Stimulated activated naive B cell treated with anti-CD40 and anti-IgM and Interleukin-4, amounts not matched to agents 10 μg/mL and 1 μg/mL and 100 μg/mL, for 72 hours (primary cell): Measurements from ENCODE around the gene NMRK2.
"Not testable (repeated sequence)": the region's sequence is repeated elsewhere in the genome, so short reads cannot be mapped to it uniquely, and the experiment has no call there.

Experiments
- ATAC-seq, 2 donors: fragments of 150-1000 bp; cut with Tn5 transposase; replicated peaks; 2 replicates each; pipeline ENCODE4 v1.10.0; 2021; ENCODE audit warnings: moderate library complexity in 1 of 2
- DNase-seq: peaks from one replicate; pipeline ENCODE4 v3.0.0; 2021
- H3K27ac Mint-ChIP-seq: one replicate; pipeline ENCODE4 v1.8.0; 2022; ENCODE audit warnings: mild to moderate bottlenecking, mixed read lengths
- H3K27me3 Mint-ChIP-seq, 2 donors: one replicate each; pipeline ENCODE4 v1.8.0; 2022; ENCODE audit warnings: mixed read lengths in 2 of 2
- H3K36me3 Mint-ChIP-seq, 2 donors: one replicate each; pipeline ENCODE4 v1.8.0; 2022; ENCODE audit warnings: mixed read lengths in 2 of 2, mild to moderate bottlenecking in 1 of 2
- H3K4me1 Mint-ChIP-seq, 2 donors: one replicate each; pipeline ENCODE4 v1.8.0; 2022; ENCODE audit warnings: mixed read lengths in 2 of 2, mild to moderate bottlenecking in 1 of 2
- H3K4me3 Mint-ChIP-seq, 2 donors: one replicate each; pipeline ENCODE4 v1.8.0; 2022; ENCODE audit warnings: mild to moderate bottlenecking in 2 of 2, mixed read lengths in 2 of 2, moderate library complexity in 1 of 2
- H3K9me3 Mint-ChIP-seq, 2 donors: one replicate each; pipeline ENCODE4 v1.8.0; 2022; ENCODE audit warnings: mixed read lengths in 2 of 2, mild to moderate bottlenecking in 1 of 2

NMRK2 gene

DNA sequence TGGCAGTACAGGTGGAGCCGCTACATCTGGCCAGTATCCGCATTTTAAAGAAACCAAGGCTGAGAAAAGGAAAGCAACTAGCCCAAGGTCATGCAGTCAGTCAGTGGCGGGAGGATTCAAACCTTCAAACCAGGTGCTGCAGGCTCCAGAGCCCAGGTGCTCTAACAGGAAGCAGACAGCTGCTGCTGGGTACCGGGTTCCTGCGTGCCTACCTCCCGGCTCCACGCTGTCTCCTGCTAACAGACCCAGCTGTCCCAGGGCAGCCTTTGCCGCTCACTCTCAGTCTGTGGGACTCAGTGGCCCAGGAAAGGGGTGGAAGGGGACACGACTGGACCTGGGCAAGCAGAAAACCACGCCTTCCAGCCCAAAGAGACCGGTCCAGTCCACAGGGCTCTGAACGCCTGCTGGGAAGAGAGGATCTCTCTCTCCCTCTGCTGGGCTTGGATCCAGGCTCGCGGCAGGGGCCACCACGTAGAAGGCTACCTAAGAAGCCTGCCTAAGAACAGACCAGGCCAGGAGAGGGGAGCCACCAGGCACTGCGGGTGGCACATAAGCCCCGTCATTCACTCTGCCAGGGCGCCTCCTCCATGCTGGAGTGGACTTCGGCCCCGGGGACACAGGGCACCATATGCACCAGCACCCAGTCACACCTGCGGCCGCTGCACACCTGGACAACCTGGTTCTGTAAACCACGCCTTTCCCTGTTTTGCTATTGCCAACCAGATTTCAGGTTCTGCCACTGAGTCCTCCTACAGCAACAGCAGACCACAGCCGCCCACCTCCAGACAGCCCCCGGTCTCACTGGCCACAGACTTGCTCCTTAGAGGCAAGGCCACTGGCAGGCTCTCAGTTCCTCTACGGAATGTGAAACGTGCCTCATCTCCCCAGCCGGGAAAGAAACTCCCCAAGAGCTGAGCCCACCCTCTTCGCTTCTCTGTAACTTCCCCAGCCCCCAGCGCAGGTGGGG, 33.5 kb downstream of the NMRK2 start:
- H3K36me3 Mint-ChIP-seq = peaks cover 29 to 48% of the 10 kb centered on the region in 2 donors
- no peaks in the 10 kb centered on the region for H3K27me3 Mint-ChIP-seq
- no peak for ATAC-seq
- peaks cover 16 to 37% of the 10 kb centered on the region in 2 donors for H3K4me1 Mint-ChIP-seq
- H3K9me3 Mint-ChIP-seq = no peaks in the 10 kb centered on the region
- DNase-seq = no peak
- no peak overlapping the region for H3K4me3 Mint-ChIP-seq
- no peak overlapping the region for H3K27ac Mint-ChIP-seq

DNA sequence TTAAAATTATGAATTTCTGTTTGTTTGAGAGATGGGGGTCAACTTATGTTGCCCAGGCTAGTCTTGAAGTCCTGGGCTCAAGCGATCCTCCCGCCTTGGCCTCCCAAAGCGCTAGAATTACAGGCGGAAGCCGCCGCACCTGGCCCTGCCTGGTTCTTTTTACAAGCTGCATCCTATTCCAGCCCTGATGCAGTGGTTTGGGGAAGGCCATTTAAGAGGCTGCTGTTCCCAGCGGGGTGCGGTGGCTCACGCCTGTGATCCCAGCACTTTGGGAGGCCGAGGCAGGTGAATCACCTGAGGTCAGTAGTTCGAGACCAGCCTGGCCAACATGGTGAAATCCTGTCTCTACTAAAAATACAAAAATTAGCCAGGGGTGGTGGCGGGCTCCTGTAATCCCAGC, 35.1 kb downstream of the NMRK2 start:
- not testable (repeated sequence) for H3K9me3 Mint-ChIP-seq, DNase-seq, H3K27me3 Mint-ChIP-seq, ATAC-seq, H3K27ac Mint-ChIP-seq, H3K4me3 Mint-ChIP-seq
- peaks cover 17 to 39% of the 10 kb centered on the region in 2 donors for H3K4me1 Mint-ChIP-seq
- H3K36me3 Mint-ChIP-seq = peaks cover 23 to 39% of the 10 kb centered on the region in 2 donors

DNA sequence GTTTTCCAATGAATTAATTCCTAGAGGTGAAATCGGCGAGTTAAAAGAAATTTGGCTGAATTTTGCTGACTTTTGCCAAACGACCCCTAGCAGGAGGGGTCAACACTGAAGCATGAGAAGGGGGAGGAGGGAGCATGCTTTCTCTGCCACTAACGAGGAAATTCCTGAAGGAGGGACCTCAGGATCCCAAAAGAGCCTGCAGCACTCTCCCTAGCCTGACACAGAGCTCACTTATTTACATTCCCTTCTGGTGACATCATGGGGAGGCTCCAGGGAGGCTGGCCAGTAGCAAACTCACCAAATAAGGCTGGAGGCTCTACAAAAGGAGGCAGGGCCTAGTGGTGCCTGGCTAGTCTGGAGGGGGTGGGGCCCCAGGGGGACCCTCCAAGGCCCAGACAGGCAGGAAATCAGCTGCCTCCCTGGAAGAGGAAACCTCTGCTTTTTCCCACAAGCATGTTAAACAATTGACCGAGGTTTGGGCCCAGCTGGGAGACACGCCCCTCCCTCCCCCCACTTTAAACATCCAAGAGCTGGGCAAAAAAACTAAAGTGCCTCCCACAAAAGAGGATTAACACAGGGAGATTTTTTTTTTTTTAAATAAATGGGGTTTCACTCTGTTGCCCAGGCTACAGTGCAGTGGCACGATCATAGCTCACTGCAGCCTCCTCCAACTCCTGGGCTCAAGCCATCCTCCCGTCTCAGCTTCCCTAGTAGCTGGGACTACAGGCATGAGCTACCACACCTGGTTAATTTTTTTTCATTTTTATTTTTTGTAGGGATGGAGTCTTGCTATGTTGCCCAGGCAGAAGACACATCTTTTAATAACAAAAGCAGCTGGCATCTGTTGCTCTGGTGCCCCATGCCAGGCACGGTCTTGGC, 35.9 kb downstream of the NMRK2 start:
- no peak for ATAC-seq
- peak overlapping the region; percentile 97 to 98 for H3K4me3 Mint-ChIP-seq
- no peak for DNase-seq
- H3K27ac Mint-ChIP-seq = no peak overlapping the region
- no peaks in the 10 kb centered on the region for H3K9me3 Mint-ChIP-seq
- H3K36me3 Mint-ChIP-seq = peaks cover 15 to 31% of the 10 kb centered on the region in 2 donors
- peaks cover 17 to 39% of the 10 kb centered on the region in 2 donors for H3K4me1 Mint-ChIP-seq
- no peaks in the 10 kb centered on the region for H3K27me3 Mint-ChIP-seq

DNA sequence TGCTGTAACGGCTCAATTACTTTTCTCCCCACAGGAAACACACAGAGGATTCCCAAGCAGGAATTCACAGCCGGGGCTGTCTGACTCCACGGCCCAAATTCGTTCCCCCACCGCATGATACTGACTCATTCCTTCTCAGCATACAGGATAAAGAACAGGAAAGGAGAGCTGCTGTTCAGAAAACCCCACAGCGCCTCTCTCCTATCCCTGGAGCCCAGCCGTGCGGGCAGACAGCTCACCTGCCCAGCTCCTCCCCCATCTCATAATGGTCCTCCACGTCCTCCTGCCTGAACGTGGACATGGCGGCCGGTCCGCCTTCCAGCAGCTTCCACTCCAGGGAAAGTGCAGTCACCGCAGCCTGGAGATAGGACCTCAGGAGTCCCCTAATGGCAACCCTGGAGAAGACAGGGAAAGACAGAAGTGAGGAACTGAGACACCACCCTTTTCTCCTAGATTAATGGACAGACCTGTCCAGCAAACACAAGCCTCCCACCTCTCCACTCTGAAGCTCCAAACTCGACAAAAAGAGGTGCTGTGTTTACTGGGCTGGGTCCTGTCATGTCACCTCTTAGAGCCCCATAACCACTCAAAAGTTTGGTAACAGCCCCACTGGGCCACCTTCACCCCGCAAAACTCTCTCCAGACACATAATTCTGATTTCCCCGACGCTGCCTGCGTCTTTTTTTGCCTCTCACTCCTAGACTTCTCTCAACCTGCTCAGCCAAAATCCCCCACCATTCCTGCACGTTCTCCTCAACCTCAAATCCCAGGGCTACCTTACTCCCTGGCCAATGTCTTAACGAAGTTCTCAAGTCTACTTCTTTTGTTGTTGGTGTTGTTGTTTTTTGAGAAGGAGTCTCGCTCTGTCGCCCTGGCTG, 36.8 kb downstream of the NMRK2 start:
- peak overlapping the region; percentile 97 to 98 for H3K4me3 Mint-ChIP-seq
- peaks cover 17 to 39% of the 10 kb centered on the region in 2 donors for H3K4me1 Mint-ChIP-seq
- H3K9me3 Mint-ChIP-seq = no peaks in the 10 kb centered on the region
- ATAC-seq (no peak), DNase-seq (no peak)
- peak overlapping the region; percentile 56 for H3K27ac Mint-ChIP-seq
- no peaks in the 10 kb centered on the region for H3K27me3 Mint-ChIP-seq
- H3K36me3 Mint-ChIP-seq = peaks cover 13 to 28% of the 10 kb centered on the region in 2 donors

DNA sequence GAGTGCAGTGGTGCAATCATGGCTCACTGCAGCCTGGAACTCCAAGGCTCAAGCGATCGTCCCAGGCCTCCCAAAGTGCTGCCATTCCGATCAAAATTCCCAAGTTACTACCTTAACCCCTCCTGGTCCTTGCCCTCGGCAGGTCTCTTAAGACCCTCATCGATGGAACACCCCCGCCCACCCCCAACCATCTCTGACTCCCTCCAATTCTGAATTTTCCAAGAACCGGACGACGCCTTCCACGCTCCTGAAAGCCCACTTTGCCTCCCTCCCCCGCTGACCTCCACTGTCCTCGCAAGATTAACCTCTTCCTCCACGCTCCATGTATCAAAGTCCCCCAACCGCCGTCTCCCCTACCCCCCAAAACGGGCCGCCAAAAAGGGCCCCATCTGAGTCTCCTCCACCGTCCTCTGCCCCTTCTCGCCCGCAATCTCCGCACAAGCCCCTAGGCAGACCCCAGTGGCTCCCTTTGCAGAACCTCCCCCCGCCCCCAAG, 37.5 kb downstream of the NMRK2 start:
- peak overlapping the region; percentile 97 to 98 for H3K4me3 Mint-ChIP-seq
- ATAC-seq (peak in 1 of 2 donors; percentile 10), DNase-seq (no peak)
- peaks cover 10 to 23% of the 10 kb centered on the region in 2 donors for H3K36me3 Mint-ChIP-seq
- no peaks in the 10 kb centered on the region for H3K9me3 Mint-ChIP-seq
- peak overlapping the region; percentile 56 for H3K27ac Mint-ChIP-seq
- no peaks in the 10 kb centered on the region for H3K27me3 Mint-ChIP-seq
- peaks cover 17 to 39% of the 10 kb centered on the region in 2 donors for H3K4me1 Mint-ChIP-seq

DNA sequence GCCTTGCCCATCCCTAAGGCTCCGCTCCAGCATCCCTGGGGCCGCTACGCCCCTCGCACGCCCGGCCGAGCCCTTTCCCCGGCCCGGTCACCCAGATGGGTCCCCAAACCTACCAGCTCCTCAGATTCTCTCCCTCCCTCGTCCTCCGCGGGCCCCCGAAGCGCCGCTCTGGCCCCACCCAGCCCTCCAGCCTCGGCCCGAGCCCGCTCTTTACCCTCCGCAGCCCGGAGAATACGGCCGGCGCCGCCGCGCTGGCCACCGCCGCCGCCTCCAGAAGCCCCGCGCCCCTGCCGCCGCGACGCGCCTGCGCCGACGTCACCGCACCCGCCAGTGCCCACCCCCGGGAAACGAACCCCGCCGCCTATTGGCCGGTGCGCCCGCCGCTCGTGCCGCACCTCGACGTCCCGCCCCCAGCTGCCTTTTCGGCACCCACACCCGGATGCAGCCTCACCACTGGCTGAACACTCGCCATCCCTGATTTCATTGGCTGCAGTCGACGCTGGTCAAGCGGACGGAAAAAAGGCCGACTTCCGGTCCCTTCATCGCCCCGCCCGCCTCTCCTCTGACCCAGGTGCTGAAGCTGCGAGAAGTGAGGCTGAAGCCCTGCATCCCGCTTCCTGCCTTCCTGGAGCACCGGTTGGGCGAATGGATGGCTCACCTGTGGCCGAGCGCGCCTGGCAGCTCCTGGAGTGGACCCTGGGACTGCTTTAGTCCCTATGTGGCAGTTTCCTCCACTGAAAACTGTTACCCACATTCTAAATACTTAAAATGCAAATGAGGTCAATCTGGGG, 38.1 kb downstream of the NMRK2 start, which contains the start of gene DAPK3:
Gene DAPK3 (minus strand): TSS at position 292 of the 791 bp plus-strand sequence. CDS start 1,364 bp downstream, outside the sequence.
- DNase-seq (peak; percentile 95), ATAC-seq (peak; percentile 93 to 95)
- H3K9me3 Mint-ChIP-seq = no peaks in the 10 kb centered on the region
- peak within 1 kb of the TSS; percentile 97 to 98 for H3K4me3 Mint-ChIP-seq
- H3K4me1 Mint-ChIP-seq = peaks cover 18 to 43% of the 10 kb centered on the region in 2 donors
- peak within 1 kb of the TSS; percentile 56 for H3K27ac Mint-ChIP-seq
- H3K27me3 Mint-ChIP-seq = no peaks in the 10 kb centered on the region
- H3K36me3 Mint-ChIP-seq = peaks cover 14 to 28% of the 10 kb centered on the region in 2 donors

DNA sequence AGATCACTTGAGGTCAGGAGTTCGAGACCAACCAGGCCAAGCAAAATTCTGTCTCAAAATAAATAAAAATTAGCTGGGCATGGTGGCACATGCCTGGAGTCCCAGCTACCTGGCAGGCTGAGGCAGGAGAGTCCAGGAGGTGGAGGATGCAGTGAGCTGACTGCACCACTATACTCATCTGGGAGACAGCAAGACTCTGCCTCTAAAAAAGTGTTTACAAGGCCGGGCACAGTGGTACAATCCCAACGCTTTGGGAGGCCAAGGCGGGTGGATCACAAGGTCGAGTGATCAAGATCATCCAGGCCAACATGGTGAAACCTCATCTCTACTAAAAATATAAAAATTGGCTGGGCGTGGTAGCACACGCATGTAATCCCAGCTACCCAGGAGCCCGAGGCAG, 42.3 kb downstream of the NMRK2 start:
- no peak for DNase-seq
- H3K27me3 Mint-ChIP-seq = no peaks in the 10 kb centered on the region
- H3K27ac Mint-ChIP-seq = no peak overlapping the region
- peaks cover 20 to 37% of the 10 kb centered on the region in 2 donors for H3K4me1 Mint-ChIP-seq
- H3K36me3 Mint-ChIP-seq = peaks cover 38 to 43% of the 10 kb centered on the region in 2 donors
- no peak for ATAC-seq
- no peak overlapping the region for H3K4me3 Mint-ChIP-seq
- no peaks in the 10 kb centered on the region for H3K9me3 Mint-ChIP-seq

DNA sequence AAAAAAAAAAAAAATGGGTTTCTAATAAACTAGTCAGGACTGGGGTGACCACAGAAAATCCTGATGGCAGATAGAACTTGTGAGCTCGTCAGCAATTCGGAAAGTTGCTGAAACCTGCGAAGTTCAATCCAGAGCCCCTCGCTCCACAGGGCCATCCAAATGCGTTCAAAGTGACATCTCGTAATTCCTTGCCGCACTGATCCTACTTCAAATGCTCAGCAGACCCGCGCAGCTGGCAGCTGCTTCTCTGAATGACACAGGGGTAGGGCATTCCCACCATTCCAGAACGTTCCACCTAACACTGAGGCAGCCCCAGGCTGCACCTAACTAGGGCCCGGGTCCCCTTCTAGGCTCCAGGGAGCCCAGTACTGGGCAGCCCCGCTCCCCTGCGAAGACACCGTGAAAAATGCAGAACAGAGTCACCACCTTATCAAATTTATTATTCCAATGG, 42.8 kb downstream of the NMRK2 start:
- Mint-ChIP-seq H3K9me3 (no peaks in the 10 kb centered on the region), H3K4me1 (peaks cover 19 to 32% of the 10 kb centered on the region in 2 donors), H3K4me3 (no peak overlapping the region), H3K27ac (peak overlapping the region; percentile 73), H3K27me3 (no peaks in the 10 kb centered on the region), H3K36me3 (peaks cover 38 to 40% of the 10 kb centered on the region in 2 donors)
- DNase-seq = no peak
- ATAC-seq = no peak

DNA sequence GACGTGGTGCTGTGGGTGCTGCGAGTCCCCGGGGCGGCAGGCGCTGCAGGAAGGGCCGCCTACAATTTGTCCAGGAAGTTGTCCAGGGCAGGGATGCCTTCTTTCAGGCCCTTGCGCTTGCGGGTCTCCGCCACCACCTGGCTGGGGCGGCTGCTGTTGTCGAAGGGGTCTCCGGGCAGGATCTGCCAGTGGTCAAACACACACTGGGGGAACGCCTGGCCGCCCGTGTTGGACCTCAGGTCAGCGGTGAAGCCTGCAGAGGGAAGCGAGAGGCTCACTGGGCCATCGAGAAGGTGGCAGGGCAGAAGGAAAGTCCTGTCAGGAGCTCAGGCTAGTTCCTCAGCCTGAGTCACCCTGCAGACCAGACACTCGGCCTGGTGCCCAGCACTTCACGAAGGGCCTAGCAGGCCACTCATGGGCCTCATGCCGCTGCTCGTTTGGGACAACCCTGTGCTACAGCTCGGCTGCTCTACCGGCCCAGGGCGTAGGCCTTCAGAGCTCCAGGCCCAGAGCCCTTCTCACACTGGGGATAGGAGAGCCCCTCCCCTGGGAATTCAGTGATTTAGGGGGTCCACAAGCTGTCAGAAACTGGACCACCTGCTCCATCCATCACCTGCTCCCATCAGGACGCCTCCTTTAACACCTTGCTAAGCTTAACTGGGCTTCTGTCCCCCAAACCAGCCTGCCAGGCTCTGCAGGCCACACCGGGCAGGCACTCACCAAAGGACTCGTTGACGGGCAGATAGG, 43.8 kb downstream of the NMRK2 start:
- ATAC-seq (no peak), DNase-seq (no peak)
- no peaks in the 10 kb centered on the region for H3K9me3 Mint-ChIP-seq
- H3K4me1 Mint-ChIP-seq = peaks cover 18 to 31% of the 10 kb centered on the region in 2 donors
- peak overlapping the region in 1 of 2 donors; percentile 8 for H3K4me3 Mint-ChIP-seq
- peak overlapping the region; percentile 84 for H3K27ac Mint-ChIP-seq
- no peaks in the 10 kb centered on the region for H3K27me3 Mint-ChIP-seq
- H3K36me3 Mint-ChIP-seq = peaks cover 44% of the 10 kb centered on the region in 2 donors

DNA sequence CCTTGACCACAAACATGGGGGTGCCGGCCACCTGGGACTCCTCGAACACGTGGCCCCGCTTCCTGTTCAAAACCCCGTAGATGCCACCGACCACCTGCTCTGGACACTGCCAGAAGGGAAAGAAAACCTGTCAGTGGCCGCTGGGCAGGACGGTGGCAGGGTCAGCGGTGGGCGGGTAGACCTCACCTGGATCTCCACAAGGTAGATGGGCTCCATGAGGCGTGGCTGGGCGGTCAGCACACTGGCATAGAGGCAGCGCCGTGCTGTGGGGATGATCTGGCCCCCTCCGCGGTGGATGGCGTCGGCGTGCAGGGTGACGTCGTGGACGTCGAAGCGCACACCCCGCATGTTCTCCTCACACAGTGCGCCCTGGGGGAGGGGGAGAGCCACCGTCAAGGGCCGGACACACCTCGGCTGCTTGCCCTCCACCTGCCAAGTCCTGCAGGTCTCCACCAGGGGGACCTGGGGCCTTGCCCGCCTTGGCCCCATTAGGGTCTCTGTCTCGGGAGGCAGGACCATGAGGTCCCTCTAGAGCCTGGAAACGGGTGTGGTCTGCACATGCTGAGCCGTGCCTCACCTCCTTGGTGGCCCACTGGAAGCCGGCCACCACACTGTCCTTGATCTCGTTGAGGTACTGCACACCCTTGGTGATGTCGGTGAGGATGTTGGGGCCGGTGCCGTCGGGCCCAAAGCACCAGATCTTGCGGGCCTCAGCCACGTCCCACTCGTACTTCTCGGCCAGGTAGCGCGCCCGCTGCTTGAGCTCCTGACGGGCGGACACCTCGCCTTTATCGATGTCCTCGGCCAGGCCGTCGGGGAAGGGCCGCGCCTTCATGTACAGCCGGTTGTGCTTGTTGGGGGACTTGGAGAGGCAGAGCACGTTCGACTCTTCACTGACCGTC, 44.6 kb downstream of the NMRK2 start:
- Mint-ChIP-seq H3K9me3 (no peaks in the 10 kb centered on the region), H3K4me3 (peak overlapping the region; percentile 8 to 29), H3K27me3 (no peaks in the 10 kb centered on the region), H3K36me3 (peaks cover 46 to 52% of the 10 kb centered on the region in 2 donors), H3K27ac (peak overlapping the region; percentile 87), H3K4me1 (peaks cover 20 to 38% of the 10 kb centered on the region in 2 donors)
- DNase-seq (no peak), ATAC-seq (peak in 1 of 2 donors; percentile 1)

DNA sequence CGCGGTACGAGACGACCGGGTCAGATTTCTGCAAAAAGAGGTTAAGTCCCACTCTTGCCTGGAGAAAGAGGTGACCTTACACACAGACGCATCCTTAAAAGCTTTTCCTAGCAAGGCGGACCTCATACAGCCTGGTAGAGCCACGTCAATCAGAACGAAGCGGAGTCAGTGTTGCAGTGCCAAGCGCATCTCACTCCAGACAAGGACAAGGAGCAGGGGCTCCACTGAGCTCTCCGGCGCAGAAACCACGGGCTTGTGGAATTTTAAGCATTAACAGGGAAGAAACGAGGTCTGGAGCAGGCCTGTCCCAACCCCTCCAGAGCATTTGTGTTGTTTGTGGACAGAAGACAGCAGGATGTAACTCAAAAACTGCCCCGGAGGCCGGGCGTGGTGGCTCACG, 45.3 kb downstream of the NMRK2 start:
- DNase-seq = no peak
- peaks cover 27 to 44% of the 10 kb centered on the region in 2 donors for H3K4me1 Mint-ChIP-seq
- H3K27ac Mint-ChIP-seq = peak overlapping the region; percentile 87
- H3K36me3 Mint-ChIP-seq = peaks cover 53 to 59% of the 10 kb centered on the region in 2 donors
- no peaks in the 10 kb centered on the region for H3K27me3 Mint-ChIP-seq
- ATAC-seq = no peak
- no peaks in the 10 kb centered on the region for H3K9me3 Mint-ChIP-seq
- peak overlapping the region in 1 of 2 donors; percentile 61 for H3K4me3 Mint-ChIP-seq
